ENCODE measurements around the gene NTHL1. TPM values are rescaled to one million over a fixed set of nuclear protein-coding genes. Genes with fewer than 3 reads are reported as not detected.

NTHL1 gene
- polyA plus RNA-seq, 1 experiment = 21.0 TPM

DNA sequence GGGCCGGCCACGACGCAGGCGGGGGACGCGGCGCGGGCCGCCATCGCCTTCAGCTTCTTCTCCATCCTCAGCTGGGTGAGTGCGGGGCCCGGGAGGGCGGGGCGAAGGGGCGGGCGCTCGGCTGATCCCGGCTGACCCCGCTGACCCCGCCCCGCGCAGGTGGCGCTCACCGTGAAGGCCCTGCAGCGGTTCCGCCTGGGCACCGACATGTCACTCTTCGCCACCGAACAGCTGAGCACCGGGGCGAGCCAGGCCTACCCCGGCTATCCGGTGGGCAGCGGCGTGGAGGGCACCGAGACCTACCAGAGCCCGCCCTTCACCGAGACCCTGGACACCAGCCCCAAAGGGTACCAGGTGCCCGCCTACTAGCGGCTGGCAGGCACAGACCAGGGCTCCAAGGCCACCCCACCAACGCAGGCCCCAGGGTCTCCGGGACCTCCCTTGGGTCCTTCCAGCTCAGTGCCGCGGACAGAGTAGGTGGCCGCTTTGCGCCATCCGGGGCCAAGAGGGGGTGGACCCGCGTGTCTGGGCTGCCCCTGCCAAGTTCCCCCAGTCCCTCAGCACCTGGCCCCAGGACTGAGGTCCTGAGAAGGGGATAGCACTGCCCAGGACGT lies 54.8 kb downstream of the NTHL1 start:
- ChIA-PET CTCF (interaction anchor here (0.6 to 1.4 kb wide), 4 partner anchors 10 to 1011 kb away, joined by 3 to 4 read pairs (median 4); no protein-coding TSS in a partner anchor), POLR2A (interaction anchor here (0.6 kb wide), 1 partner anchor 210 kb away, joined by 3 read pairs; the partner anchor contains the start of gene NUBP2)
- TF ChIP-seq, protein P1, sequence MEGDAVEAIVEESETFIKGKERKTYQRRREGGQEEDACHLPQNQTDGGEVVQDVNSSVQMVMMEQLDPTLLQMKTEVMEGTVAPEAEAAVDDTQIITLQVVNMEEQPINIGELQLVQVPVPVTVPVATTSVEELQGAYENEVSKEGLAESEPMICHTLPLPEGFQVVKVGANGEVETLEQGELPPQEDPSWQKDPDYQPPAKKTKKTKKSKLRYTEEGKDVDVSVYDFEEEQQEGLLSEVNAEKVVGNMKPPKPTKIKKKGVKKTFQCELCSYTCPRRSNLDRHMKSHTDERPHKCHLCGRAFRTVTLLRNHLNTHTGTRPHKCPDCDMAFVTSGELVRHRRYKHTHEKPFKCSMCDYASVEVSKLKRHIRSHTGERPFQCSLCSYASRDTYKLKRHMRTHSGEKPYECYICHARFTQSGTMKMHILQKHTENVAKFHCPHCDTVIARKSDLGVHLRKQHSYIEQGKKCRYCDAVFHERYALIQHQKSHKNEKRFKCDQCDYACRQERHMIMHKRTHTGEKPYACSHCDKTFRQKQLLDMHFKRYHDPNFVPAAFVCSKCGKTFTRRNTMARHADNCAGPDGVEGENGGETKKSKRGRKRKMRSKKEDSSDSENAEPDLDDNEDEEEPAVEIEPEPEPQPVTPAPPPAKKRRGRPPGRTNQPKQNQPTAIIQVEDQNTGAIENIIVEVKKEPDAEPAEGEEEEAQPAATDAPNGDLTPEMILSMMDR (IDR thresholded peaks at IDR 0.05; ENCODE audit: insufficient read depth, low read depth, low read length) = no peak
- H3K36me3 ChIP-seq (ENCODE audit: control insufficient read depth, insufficient read depth, low read length) = no peaks in the 10 kb centered on the region; the same call in 1 of the 2 replicates
- no peak overlapping the region for H3K4me3 ChIP-seq (ENCODE audit: low read depth, low read length)
- peaks cover 2% of the 10 kb centered on the region; the same call in 1 of the 2 replicates for H3K27me3 ChIP-seq (ENCODE audit: control insufficient read depth, insufficient read depth, low read length)
- no peak for DNase-seq (ENCODE audit: low read depth)

DNA sequence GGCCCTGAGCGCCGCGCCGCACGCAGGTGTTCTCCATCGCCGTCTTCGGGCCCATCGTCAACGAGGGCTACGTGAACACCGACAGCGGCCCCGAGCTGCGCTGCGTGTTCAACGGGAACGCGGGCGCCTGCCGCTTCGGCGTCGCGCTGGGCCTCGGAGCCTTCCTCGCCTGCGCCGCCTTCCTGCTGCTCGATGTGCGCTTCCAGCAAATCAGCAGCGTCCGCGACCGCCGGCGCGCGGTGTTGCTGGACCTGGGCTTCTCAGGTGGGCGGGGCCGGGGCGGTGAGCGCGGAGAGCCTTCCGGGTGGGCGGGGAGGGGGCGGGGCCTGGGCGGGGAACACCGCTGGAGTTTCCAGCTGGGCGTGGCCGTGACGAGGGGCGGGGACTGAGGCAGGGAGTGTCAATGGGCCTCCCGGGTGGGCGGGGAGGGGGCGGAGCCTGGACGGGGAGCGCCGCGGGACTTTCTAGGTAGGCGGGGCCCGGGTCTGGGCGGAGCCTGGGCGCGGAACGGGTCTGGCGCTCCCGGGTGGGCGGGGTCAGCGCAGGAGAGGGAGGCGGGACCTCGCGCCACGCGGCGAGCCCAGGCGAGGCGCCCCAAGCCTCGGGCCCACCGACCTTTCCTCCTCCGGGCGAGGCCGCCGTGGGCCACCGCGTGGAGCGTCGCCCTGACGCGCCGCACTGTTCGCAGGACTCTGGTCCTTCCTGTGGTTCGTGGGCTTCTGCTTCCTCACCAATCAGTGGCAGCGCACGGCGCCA lies 55.5 kb downstream of the NTHL1 start:
- H3K27me3 ChIP-seq (ENCODE audit: control insufficient read depth, insufficient read depth, low read length) = peaks cover 2% of the 10 kb centered on the region; the same call in 1 of the 2 replicates
- TF ChIP-seq, protein P1 (IDR thresholded peaks at IDR 0.05; ENCODE audit: insufficient read depth, low read depth, low read length) = no peak
- ChIA-PET CTCF (interaction anchor here (0.6 to 1.4 kb wide), 2 partner anchors 10 to 12 kb away, joined by 3 to 4 read pairs; no protein-coding TSS in a partner anchor), POLR2A (interaction anchor here (0.6 kb wide), 1 partner anchor 209 kb away, joined by 3 read pairs; the partner anchor contains the start of gene NUBP2)
- 0 out of 2 replicates have a peak, but pooled peaks cover 1% of the 10 kb centered on the region for H3K36me3 ChIP-seq (ENCODE audit: control insufficient read depth, insufficient read depth, low read length)
- H3K4me3 ChIP-seq (ENCODE audit: low read depth, low read length) = peak overlapping the region; percentile 41
- peak; percentile 20 for DNase-seq (ENCODE audit: low read depth)

DNA sequence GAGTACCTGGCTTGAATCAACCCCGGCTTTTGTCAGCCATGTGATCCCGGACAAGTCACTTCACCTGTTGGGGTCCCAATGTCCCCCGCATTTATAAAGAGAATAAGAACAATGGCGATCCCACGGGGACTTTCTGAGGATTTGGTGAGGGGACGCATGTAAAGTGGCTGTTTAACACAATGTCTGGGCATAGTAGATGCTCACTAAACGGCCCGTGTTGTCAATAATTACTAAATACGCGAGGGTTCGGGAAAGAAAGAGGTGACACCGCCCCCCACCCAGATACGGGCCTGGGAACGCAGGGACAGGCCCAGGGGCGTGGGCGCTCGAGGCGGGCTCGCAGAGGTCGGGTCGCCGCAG lies 56.1 kb downstream of the NTHL1 start:
- no peak for DNase-seq (ENCODE audit: low read depth)
- TF ChIP-seq, protein P1 (IDR thresholded peaks at IDR 0.05; ENCODE audit: insufficient read depth, low read depth, low read length) = no peak
- CTCF ChIA-PET = interaction anchor here (1.4 kb wide), 1 partner anchor 13 kb away, joined by 4 read pairs; no protein-coding TSS in a partner anchor
- Histone ChIP-seq H3K4me3 (ENCODE audit: low read depth, low read length) (peak overlapping the region; percentile 41), H3K27me3 (ENCODE audit: control insufficient read depth, insufficient read depth, low read length) (peaks cover 2% of the 10 kb centered on the region; the same call in 1 of the 2 replicates), H3K36me3 (ENCODE audit: control insufficient read depth, insufficient read depth, low read length) (peaks cover 6% of the 10 kb centered on the region)
- POLR2A ChIA-PET = no interaction called here

DNA sequence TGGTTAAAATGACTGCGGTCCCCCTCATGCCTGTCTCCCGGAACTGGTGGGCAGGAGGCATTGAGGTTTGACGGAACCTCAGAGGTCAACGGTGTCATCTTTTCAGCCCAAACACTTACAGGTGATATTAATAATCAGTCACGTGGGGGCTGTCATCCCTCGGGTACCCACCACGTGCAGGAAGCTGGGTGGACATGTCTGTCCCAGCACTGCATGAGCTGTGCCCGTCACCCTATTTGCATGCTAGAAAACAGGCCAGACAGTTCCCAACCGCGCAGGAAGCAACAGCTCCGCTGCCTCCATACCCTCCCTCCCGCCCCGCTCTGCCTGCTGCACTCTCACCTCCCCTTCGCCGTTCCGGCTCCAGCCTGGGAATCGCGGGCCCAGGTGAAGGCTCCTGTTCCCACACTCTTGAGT lies 56.5 kb downstream of the NTHL1 start:
- peaks cover 2% of the 10 kb centered on the region; the same call in 1 of the 2 replicates for H3K27me3 ChIP-seq (ENCODE audit: control insufficient read depth, insufficient read depth, low read length)
- H3K4me3 ChIP-seq (ENCODE audit: low read depth, low read length) = no peak overlapping the region
- peaks cover 9% of the 10 kb centered on the region for H3K36me3 ChIP-seq (ENCODE audit: control insufficient read depth, insufficient read depth, low read length)
- no peak for DNase-seq (ENCODE audit: low read depth)
- TF ChIP-seq, protein P1 (IDR thresholded peaks at IDR 0.05; ENCODE audit: insufficient read depth, low read depth, low read length) = no peak
- CTCF ChIA-PET = no interaction called here
- POLR2A ChIA-PET = no interaction called here

Data from BJ (cell line).